Kidney capillary endothelial cell (primary cell): ENCODE results near the gene CTAGE9.
"Not testable (repeated sequence)": the region's sequence is repeated elsewhere in the genome, so short reads cannot be mapped to it uniquely, and the experiment has no call there.

ENCODE experiments used
- DNase-seq: peaks from one replicate; pipeline ENCODE4 v3.0.0-alpha.2; 2018; ENCODE audit warnings: low spot score

Gene CTAGE9

GRCh38 chr6:131710917-131711316 is at the start of gene CTAGE9:
Gene CTAGE9 (minus strand): TSS chr6:131711017. CDS start chr6:131711017, 0 bp downstream.
- not testable (repeated sequence) for DNase-seq

DNA sequence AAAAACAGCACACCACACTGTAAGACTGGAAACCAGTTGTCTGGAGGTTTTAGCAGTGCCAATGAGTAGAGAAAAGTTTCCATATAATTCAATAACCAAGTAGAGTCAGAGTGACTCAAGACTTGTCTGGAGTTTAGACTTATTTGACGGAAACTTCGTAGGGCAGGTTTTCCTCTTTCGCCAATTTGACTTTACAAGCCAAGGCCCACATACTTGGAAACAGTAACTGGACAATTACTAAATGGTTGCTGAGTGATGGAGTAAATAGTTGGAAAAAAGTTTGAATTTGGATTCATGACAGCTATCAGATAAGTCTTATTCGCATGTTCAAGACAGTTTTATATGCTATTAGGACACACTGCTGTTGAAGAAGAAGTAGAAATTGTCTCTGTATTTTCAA is 48.1 kb upstream of the CTAGE9 start:
- DNase-seq, result no peak

GRCh38 chr6:131756039-131756438 is 45.2 kb upstream of the CTAGE9 start:
- DNase-seq, result no peak

- DNase-seq, result no peak
Observed at GRCh38 chr6:131755597-131755996, 44.8 kb upstream of the CTAGE9 start.

DNA sequence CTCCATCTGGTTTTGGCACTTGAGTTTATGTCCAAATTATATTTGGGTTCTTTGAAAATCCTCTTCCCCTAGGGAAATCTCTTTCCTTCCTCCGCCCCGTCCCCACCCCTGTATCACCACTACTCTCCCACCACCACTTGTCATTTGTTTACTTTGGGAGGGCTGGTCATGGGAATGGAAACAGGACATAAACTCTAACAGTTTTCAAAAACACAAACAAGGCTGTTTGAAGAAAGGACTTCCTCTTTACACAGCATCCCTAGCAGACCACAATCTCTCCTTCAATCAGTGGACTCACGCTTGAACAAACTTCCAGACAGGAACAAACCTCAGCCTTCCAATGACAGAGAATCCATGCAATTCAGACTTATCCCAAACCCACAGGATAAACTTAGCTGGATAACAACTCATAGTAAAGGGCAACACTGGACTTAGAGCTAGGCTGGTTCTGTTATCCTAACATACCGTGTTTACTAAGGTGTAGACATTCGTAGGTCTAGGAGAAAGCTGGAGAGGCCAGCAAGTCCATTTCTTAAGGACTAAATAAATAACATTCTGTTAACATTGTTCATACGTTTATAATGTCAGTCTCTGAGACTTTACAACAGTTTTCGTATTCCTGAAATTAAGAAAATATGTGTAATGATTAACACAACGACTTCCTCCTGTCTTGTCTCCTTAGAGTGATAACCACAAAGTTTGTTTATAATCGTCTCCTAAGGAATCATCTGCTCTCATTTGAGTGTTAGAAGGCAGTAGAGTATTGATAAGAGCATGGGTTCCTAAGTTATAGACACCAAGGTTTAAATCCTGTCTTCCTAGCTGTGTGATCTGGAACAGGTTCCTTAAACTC is 44.1 kb upstream of the CTAGE9 start:
- DNase-seq, result no peak

DNA sequence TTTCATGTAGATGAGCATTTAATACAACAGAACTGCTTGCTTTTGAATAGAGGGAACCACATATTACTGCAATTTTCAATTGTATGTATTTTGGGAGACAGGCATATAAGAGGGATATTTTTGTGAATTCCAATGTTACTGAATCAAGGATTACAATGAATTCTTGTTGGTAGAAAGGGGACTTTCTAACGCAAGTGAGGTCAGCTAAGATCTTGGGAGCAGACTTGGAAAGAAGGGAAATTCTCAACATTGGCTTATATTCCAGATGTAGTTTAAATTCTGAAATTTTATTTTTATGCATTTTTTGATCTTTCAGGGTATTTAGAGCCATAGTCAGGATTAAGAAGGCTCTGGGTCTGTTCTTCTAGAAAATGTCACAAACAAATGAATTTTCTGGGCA is 43.3 kb upstream of the CTAGE9 start:
- no peak for DNase-seq

DNA sequence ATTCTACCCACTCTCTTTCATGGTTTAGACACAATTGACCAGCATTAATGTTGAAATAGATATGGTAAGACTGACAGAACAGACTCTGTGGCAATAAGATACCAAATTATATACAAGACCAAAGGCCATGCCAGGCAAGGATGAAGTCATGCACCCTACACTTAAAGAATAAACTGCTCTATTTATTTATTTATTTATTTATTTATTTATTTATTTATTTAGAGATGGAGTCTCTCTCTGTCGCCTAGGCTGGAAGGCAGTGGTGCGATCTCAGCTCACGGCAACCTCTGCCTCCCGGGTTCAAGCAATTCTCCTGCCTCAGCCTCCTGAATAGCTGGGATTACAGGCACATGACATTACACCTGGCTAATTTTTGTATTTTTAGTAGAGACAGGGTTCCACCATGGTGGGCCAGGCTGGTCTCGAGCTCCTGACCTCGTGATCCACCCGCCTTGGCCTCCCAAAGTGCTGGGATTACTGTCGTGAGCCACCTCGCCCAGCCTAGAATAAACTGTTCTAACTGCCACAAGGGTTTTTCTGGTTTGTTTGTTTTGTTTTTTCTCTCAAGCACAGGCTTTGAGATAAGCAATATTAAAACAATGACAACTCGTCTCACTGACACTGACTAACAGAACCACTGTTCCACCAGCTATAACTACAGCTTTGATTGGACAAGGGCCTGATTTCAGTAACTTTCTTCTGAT is 40.3 kb upstream of the CTAGE9 start:
- not testable (repeated sequence) for DNase-seq

DNA sequence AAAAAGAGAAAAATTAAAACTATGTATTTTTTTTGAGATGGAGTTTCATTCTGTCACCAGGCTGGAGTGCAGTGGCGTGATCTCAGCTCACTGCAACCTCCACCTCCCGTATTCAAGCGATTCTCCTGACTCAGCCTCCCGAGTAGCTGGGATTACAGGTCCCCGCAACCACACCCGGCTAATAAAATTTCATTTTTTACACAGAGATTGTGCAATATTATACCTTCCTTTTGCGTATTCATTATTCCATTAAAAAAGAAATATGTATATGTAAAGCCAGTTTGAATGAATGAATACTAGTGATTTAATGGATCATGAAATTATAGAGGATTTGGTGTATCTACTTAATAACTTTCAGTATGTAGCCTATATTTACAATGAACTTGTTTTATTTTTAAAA is 38.2 kb upstream of the CTAGE9 start:
- DNase-seq, result no peak

DNA sequence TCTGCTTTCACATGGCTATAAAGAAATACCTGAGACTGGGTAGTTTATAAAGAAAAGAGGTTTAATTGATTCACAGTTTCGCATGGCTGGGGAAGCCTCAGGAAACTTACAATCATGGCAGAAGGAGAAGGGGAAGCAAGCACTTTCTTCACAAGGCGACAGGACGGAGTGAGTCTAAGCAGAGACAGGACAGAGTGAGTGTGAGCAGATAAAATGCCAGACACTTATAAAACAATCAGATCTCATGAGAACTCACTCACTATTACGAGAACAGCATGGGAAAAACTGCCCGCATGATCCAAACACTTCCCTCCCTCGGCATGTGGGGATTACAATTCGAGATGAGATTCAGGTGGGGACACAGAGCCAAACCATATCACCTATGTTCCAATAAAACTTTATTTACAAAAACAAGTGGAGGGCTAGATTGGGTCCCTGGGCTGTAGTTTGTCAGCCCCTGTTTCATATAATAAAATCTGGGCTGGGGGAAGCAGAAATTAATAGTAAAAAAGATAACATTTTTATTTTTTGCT is 37.1 kb upstream of the CTAGE9 start:
- DNase-seq, result no peak

- DNase-seq, result no peak
Observed at GRCh38 chr6:131745476-131745875, 34.7 kb upstream of the CTAGE9 start.

- no peak for DNase-seq
Observed at GRCh38 chr6:131744432-131745287, 33.8 kb upstream of the CTAGE9 start.

- DNase-seq, result no peak
Observed at GRCh38 chr6:131741688-131742393, 31.0 kb upstream of the CTAGE9 start.

- no peak for DNase-seq
Observed at GRCh38 chr6:131740161-131740560, 29.3 kb upstream of the CTAGE9 start.

DNA sequence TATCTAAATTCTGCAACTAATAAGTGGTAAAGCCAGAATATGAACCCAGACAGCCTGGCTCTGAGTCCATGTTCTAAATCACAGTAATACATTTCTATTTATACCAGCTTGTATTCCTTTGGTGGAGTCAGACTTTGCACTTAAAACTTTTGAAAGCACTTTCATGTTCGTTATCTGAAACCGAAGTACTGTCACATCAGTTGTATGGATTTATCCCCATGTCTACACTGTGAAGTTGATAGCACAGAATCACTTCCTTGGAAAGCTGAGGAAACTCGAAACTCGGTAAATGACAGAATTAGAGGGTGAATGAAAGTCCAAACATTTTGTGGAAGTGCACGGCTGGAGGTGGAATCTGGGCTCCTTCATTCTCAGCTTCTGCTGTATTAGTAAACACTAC is 28.3 kb upstream of the CTAGE9 start:
- DNase-seq, result no peak

- no peak for DNase-seq
Observed at GRCh38 chr6:131736811-131737210, 26.0 kb upstream of the CTAGE9 start.

GRCh38 chr6:131736003-131736596 is 25.3 kb upstream of the CTAGE9 start:
- DNase-seq, result no peak

DNA sequence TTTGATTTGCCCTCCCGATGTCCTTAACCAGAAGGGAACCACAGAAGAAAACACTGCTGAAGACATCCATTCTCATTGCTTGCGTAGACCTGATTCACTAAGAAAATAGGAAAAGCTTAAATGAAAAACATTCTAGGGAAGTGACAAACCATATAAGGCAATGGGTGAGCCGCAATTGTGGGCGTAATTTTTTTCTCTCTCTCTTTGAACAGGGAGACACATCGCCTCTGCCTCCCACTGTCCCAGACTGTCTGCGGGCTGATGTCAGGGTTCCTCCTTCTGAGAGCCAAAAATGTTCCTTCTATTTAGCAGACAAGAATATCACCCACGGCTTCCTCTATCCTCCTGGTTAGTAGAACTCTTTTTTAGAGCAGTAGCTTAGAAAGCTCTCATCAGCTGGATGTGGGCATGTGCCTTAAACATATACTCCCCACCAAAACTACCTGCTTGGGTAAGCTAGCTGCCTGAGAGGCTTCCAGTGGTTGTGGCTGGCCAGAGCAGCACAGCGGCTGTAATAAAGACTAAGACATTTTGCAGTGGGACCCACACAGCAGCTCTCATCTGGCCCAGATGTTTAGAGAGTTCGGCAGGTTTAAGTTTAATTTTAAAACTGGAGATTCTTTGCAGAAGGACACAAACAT is 22.7 kb upstream of the CTAGE9 start:
- no peak for DNase-seq

GRCh38 chr6:131731224-131731623 is 20.4 kb upstream of the CTAGE9 start:
- no peak for DNase-seq

DNA sequence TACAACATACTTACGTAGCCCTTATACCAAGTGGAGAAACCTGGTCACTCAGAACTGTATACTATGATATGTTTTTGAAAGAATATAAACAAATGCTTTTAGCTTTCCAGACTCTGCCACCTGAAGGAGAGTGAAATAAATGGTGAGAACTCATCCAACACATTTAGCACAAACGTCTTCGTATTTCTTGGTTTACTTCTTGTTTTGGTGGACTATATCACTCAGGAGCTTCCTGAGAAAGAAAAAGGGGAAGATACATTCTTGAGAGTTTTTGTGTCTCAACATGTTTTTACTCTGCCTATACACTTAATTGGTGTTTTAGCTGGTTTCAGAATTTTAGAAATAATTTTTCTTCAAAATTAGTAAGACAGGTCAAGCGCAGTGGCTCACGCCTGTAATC is 19.4 kb upstream of the CTAGE9 start:
- no peak for DNase-seq

GRCh38 chr6:131729550-131729949 is 18.7 kb upstream of the CTAGE9 start:
- DNase-seq, result no peak
